IMR-90 (cell line): ENCODE results near the gene TMEM54. TPM values are rescaled to one million over a fixed set of nuclear protein-coding genes. Genes with fewer than 3 reads are reported as not detected.

ENCODE experiments used
- ATAC-seq: fragments of 200-7000 bp; cut with Tn5 transposase; 2 replicates; pipeline ENCODE4 v1.9.1; 2020; ENCODE audit warnings: low read depth, mild to moderate bottlenecking, moderate library complexity
- BruUV-seq: library from RNA; stranded (reverse); fragments of 400-500 nt; replicated peaks from 2 replicates; lab custom pipeline; 2021; lab: Mats Ljungman, UMichigan
- CTCF ChIA-PET: fragments of 300-600 bp; formaldehyde crosslinking; extraction: SDS; loops from one replicate; lab custom pipeline; 2021; ENCODE audit warnings: antibody characterized with exemption; lab: Yijun Ruan, JAX
- POLR2A ChIA-PET: fragments of 300-600 bp; sonication (Branson Sonifier 250); formaldehyde crosslinking; loops from one replicate; lab custom pipeline; 2022; ENCODE audit warnings: antibody characterized with exemption; ENCODE audit not compliant: unreplicated experiment; lab: Charles Lee
- DNase-seq: peaks from one replicate; pipeline ENCODE4 v3.0.0; 2013
- H2AFZ ChIP-seq: replicated peaks from 2 replicates; pipeline ENCODE3; 2013; ENCODE audit warnings: low read length, mild to moderate bottlenecking; ENCODE audit not compliant: poor library complexity
- H2AK5ac ChIP-seq: 2 replicates; pipeline ENCODE4 v1.6.1; 2013; ENCODE audit warnings: low read depth, low read length, inconsistent platforms
- H2AK9ac ChIP-seq: replicated peaks from 2 replicates; pipeline ENCODE3; 2013; ENCODE audit warnings: mild to moderate bottlenecking, low read depth, low read length, moderate library complexity; ENCODE audit not compliant: poor library complexity
- H2BK120ac ChIP-seq: 2 replicates; pipeline ENCODE4 v1.6.1; 2013; ENCODE audit warnings: low read depth, low read length, inconsistent platforms
- H2BK15ac ChIP-seq: 3 replicates; pipeline ENCODE4 v1.6.1; 2013; ENCODE audit warnings: low read depth, low read length, inconsistent platforms
- H2BK20ac ChIP-seq: 2 replicates; pipeline ENCODE4 v1.6.1; 2013; ENCODE audit warnings: low read depth, mild to moderate bottlenecking, inconsistent platforms, low read length, moderate library complexity
- H2BK5ac ChIP-seq: 2 replicates; pipeline ENCODE4 v1.6.1; 2013; ENCODE audit warnings: mild to moderate bottlenecking, low read depth, low read length, inconsistent platforms; ENCODE audit not compliant: poor library complexity, severe bottlenecking
- H3K14ac ChIP-seq: replicated peaks from 2 replicates; pipeline ENCODE4 v1.6.1; 2013; ENCODE audit warnings: low read depth, low read length, inconsistent platforms
- H3K18ac ChIP-seq: 2 replicates; pipeline ENCODE4 v1.6.1; 2013; ENCODE audit warnings: low read depth, low read length, control low read depth
- H3K23ac ChIP-seq: 2 replicates; pipeline ENCODE4 v1.6.1; 2013; ENCODE audit warnings: low read depth, low read length, inconsistent platforms
- H3K27ac ChIP-seq: 2 replicates; pipeline ENCODE4 v1.5.1; 2013; ENCODE audit warnings: mild to moderate bottlenecking, control low read depth, low read length; ENCODE audit not compliant: insufficient read depth
- H3K27me3 ChIP-seq: 2 replicates; pipeline ENCODE4 v1.6.1; 2013; ENCODE audit warnings: low read length; ENCODE audit not compliant: control insufficient read depth, insufficient read depth
- H3K36me3 ChIP-seq: 2 replicates; pipeline ENCODE4 v1.6.1; 2013; ENCODE audit warnings: low read length, mixed read lengths; ENCODE audit not compliant: control insufficient read depth, insufficient read depth
- H3K4ac ChIP-seq: 2 replicates; pipeline ENCODE4 v1.6.1; 2013; ENCODE audit warnings: low read depth, low read length, inconsistent platforms
- H3K4me1 ChIP-seq: 2 replicates; pipeline ENCODE4 v1.6.1; 2013; ENCODE audit warnings: low read length, mixed read lengths; ENCODE audit not compliant: control insufficient read depth, insufficient read depth
- H3K4me2 ChIP-seq: 2 replicates; pipeline ENCODE4 v1.6.1; 2013; ENCODE audit warnings: low read depth, mild to moderate bottlenecking, control low read depth, low read length, moderate library complexity
- H3K4me3 ChIP-seq: 2 replicates; pipeline ENCODE4 v1.5.1; 2013; ENCODE audit warnings: low read depth, mild to moderate bottlenecking, control low read depth, low read length, moderate library complexity; ENCODE audit not compliant: insufficient read depth
- H3K56ac ChIP-seq: 2 replicates; pipeline ENCODE4 v1.6.1; 2013; ENCODE audit warnings: low read length, inconsistent platforms; ENCODE audit not compliant: insufficient read depth; ENCODE audit errors: extremely low read depth
- H3K79me1 ChIP-seq, 2 experiments: 2 replicates each; pipeline ENCODE4 v1.6.1; 2013; ENCODE audit warnings: low read length in 2 of 2, inconsistent platforms in 1 of 2, low read depth in 1 of 2
- H3K9ac ChIP-seq: 2 replicates; pipeline ENCODE4 v1.6.1; 2013; ENCODE audit warnings: low read depth, low read length, control low read depth
- H3K9me1 ChIP-seq: 2 replicates; pipeline ENCODE4 v1.6.1; 2013; ENCODE audit warnings: low read length, inconsistent platforms; ENCODE audit not compliant: insufficient read depth
- H3K9me3 ChIP-seq: 2 replicates; pipeline ENCODE4 v1.6.1; 2013; ENCODE audit warnings: low read length; ENCODE audit not compliant: control insufficient read depth, insufficient read depth
- H4K20me1 ChIP-seq: 2 replicates; pipeline ENCODE4 v1.6.1; 2013; ENCODE audit warnings: low read length, inconsistent platforms; ENCODE audit not compliant: insufficient read depth
- H4K5ac ChIP-seq: 2 replicates; pipeline ENCODE4 v1.6.1; 2013; ENCODE audit warnings: mild to moderate bottlenecking, low read depth, low read length, control low read depth
- H4K8ac ChIP-seq, 2 experiments: 2 replicates each; pipeline ENCODE4 v1.6.1; 2013; ENCODE audit warnings: low read depth in 2 of 2, low read length in 2 of 2, control low read depth in 1 of 2, inconsistent platforms in 1 of 2
- H4K91ac ChIP-seq: 2 replicates; pipeline ENCODE4 v1.6.1; 2013; ENCODE audit warnings: low read depth, low read length, inconsistent platforms; ENCODE audit not compliant: insufficient read depth
- CEBPB ChIP-seq: IDR thresholded peaks from 2 replicates; pipeline ENCODE4 v1.6.1; 2012; ENCODE audit warnings: low read depth, low read length, improper control_type of control experiment
- CTCF ChIP-seq: conservative IDR thresholded peaks from 2 replicates; pipeline ENCODE4 v1.5.1; 2012; ENCODE audit warnings: mild to moderate bottlenecking, low read depth, low read length, improper control_type of control experiment
- FOS ChIP-seq: fragments of 150-350 bp; IDR thresholded peaks from 2 replicates; pipeline ENCODE4 v1.6.1; 2016; ENCODE audit warnings: low read depth, low read length
- MAFK ChIP-seq: IDR thresholded peaks from 2 replicates; pipeline ENCODE4 v1.6.1; 2012; ENCODE audit warnings: low read depth, low read length, improper control_type of control experiment
- MXI1 ChIP-seq: IDR thresholded peaks from 2 replicates; pipeline ENCODE4 v1.6.1; 2012; ENCODE audit warnings: low read depth, mild to moderate bottlenecking, low read length, moderate library complexity, borderline replicate concordance
- NFE2L2 ChIP-seq: fragments of 150-350 bp; IDR thresholded peaks from 2 replicates; pipeline ENCODE4 v1.6.1; 2016; ENCODE audit warnings: low read depth, mild to moderate bottlenecking, low read length
- POLR2A ChIP-seq: IDR thresholded peaks from 2 replicates; pipeline ENCODE4 v1.6.1; 2012; ENCODE audit warnings: mild to moderate bottlenecking, low read depth, low read length
- RCOR1 ChIP-seq: IDR thresholded peaks from 2 replicates; pipeline ENCODE4 v1.6.1; 2012; ENCODE audit warnings: mild to moderate bottlenecking, low read length, improper control_type of control experiment; ENCODE audit not compliant: insufficient replicate concordance
- RFX5 ChIP-seq: IDR thresholded peaks from 2 replicates; pipeline ENCODE4 v1.8.0; 2012; ENCODE audit warnings: low read depth, mild to moderate bottlenecking, low read length, moderate library complexity
- SMC3 ChIP-seq: fragments of 150-350 bp; IDR thresholded peaks from 2 replicates; pipeline ENCODE4 v1.6.1; 2016; ENCODE audit warnings: low read depth, mild to moderate bottlenecking, antibody characterized with exemption, low read length, moderate library complexity
- WGBS, 2 experiments: methylation state at CpG; one replicate each; pipeline versions ENCODE4 v1.1.5 to v1.1.7; 2013; ENCODE audit warnings: missing lambda C conversion rate in 2 of 2; ENCODE audit not compliant: insufficient read length in 1 of 2; ENCODE audit errors: extremely low coverage in 2 of 2; 5-methylcytosine and 5-hydroxymethylcytosine counted together
- dilution Hi-C: fragments of 300-500 bp; cut with HindIII; formaldehyde crosslinking; loops from one replicate; pipeline ENCODE4 v1.14.3; 2018; ENCODE audit warnings: low sequenced_read_pairs; ENCODE audit not compliant: unreplicated experiment
- in situ Hi-C: fragments of 300-500 bp; cut with MboI; formaldehyde crosslinking; loops from 3 replicates; pipeline ENCODE4 v1.14.3; 2019; ENCODE audit warnings: low sequenced_read_pairs, inconsistent platforms, mixed read lengths
- intact Hi-C: fragments of 100-400 bp; cut with micrococcal nuclease; formaldehyde crosslinking; loops from 2 replicates; pipeline ENCODE4 v1.10.0; 2022
- polyA plus RNA-seq, 3 experiments: library from polyadenylated mRNA; depleted of rRNA; stranded (reverse); fragments of >200 nt; gene quantifications; 2 replicates each; pipeline ENCODE4 v1.2.3, GENCODE V29; 2012; ENCODE audit warnings: low replicate concordance in 1 of 3
- total RNA-seq: library from RNA; depleted of rRNA; stranded (reverse); fragments of >200 nt; gene quantifications from 2 replicates; pipeline ENCODE4 v1.2.3, GENCODE V29; 2012
- TF ChIP-seq, protein P1 (sequence below): fragments of 150-350 bp; IDR thresholded peaks from 2 replicates; pipeline ENCODE4 v1.6.1; 2016; ENCODE audit warnings: low read depth, mild to moderate bottlenecking, low read length, moderate library complexity, borderline replicate concordance

Gene TMEM54
- total and polyA plus RNA-seq, 2 of the 4 experiments (the other 2 are of a cell fraction), result 25.5 to 75.2 TPM

DNA sequence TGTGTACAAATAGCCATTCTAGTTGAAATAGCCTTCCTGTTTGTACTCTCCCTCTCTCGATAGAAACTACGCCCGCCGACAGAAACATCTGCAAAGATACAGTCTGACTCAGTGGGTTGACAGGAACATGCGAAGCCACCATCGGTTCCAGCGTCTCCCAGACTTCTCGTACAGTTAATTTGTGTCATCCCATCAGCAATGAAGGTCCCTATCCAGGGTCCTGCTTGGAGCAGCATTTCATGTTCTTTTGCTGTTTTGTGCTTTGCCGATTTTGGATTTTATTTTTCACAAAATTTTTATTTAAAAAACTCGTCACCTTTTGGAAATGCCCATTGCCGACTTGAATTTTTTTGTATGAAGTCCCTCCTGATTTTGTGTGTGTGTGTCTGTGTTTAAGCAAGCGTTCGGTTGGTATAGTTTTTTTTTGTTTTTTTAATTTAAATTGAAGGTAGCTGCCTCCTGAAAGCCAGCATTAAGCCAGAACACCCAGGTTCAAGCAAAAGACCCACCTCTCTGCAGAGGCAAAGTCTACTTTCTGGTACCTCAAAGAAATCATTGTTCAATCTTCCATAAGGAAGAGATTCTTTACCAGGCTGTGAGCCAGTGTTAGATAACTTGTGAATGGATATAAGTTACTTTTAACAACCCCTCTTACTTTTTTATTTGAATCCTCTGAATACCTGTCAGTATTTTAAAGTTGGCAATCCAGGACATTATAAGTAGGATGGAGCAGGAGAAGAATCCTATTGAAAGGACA lies 45.1 kb downstream of the TMEM54 start (continued):
- TF ChIP-seq CEBPB, result no peak

- Histone ChIP-seq H2AK9ac (no peak overlapping the region), H3K4me1 (no peaks in the 10 kb centered on the region), H3K56ac (no peak overlapping the region), H2BK120ac (no peak overlapping the region), H3K4me2 (no peak overlapping the region), H3K4ac (no peak overlapping the region), H4K20me1 (no peaks in the 10 kb centered on the region), H3K4me3 (no peak overlapping the region), H2AFZ (no peak overlapping the region), H2BK20ac (no peak overlapping the region), H4K91ac (no peak overlapping the region), H3K79me1 (peaks cover 4 to 10% of the 10 kb centered on the region in 2 experiments; a peak in 2 of 4 replicates), H3K27ac (no peak overlapping the region), H2AK5ac (no peak overlapping the region), H3K9ac (no peak overlapping the region), H3K9me1 (no peaks in the 10 kb centered on the region), H3K36me3 (peaks cover 21% of the 10 kb centered on the region), H4K8ac (no peak overlapping the region), H3K9me3 (no peaks in the 10 kb centered on the region), H2BK15ac (no peak overlapping the region), H4K5ac (no peak overlapping the region), H2BK5ac (no peak overlapping the region), H3K23ac (no peak overlapping the region), H3K18ac (no peak overlapping the region), H3K27me3 (no peaks in the 10 kb centered on the region), H3K14ac (no peak overlapping the region)
- ChIA-PET POLR2A (interaction anchor here (0.6 kb wide), 1 partner anchor 9 kb away, joined by 8 read pairs; no protein-coding TSS in a partner anchor), CTCF (interaction anchor here (1.0 kb wide), 1 partner anchor 13 kb away, joined by 3 read pairs; no protein-coding TSS in a partner anchor)
- no peak for DNase-seq
- in situ Hi-C loops (no loop called here), dilution Hi-C loops (no loop called here), intact Hi-C loops (no loop called here)
- ATAC-seq, result no peak
- BruUV-seq, result TSS peak; percentile 4
- no CpG with 5 or more reads among the region's 2 CpGs for WGBS, 2 experiments
- TF ChIP-seq MXI1, result no peak
- no peak for TF ChIP-seq FOS
- TF ChIP-seq MAFK, result no peak
- TF ChIP-seq RFX5, result no peak
- no peak for TF ChIP-seq SMC3
- TF ChIP-seq, protein P1, sequence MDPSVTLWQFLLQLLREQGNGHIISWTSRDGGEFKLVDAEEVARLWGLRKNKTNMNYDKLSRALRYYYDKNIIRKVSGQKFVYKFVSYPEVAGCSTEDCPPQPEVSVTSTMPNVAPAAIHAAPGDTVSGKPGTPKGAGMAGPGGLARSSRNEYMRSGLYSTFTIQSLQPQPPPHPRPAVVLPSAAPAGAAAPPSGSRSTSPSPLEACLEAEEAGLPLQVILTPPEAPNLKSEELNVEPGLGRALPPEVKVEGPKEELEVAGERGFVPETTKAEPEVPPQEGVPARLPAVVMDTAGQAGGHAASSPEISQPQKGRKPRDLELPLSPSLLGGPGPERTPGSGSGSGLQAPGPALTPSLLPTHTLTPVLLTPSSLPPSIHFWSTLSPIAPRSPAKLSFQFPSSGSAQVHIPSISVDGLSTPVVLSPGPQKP, result no peak
- TF ChIP-seq NFE2L2, result no peak
- TF ChIP-seq POLR2A, result no peak
- TF ChIP-seq RCOR1, result no peak
- TF ChIP-seq CEBPB, result no peak
- TF ChIP-seq CTCF, result no peak
Measured at GRCh38 chr1:32848354-32849063, 52.7 kb downstream of the TMEM54 start.
